ENCODE measurements around the gene KRTAP5-3. TPM values are rescaled to one million over a fixed set of nuclear protein-coding genes. Genes with fewer than 3 reads are reported as not detected.

Gene KRTAP5-3
- total RNA-seq, 1 donor from 2014 or later = not detected

GRCh38 chr11:1643146-1643690 lies 35.0 kb upstream of the KRTAP5-3 start:
- no peak for DNase-seq (ENCODE audit: low read depth in 2 of 2)

GRCh38 chr11:1642288-1643145 lies 34.3 kb upstream of the KRTAP5-3 start:
- no peak for DNase-seq (ENCODE audit: low read depth in 2 of 2)

- no peak for DNase-seq (ENCODE audit: low read depth in 2 of 2)
These were observed 32.8 kb upstream of the KRTAP5-3 start for GRCh38 chr11:1641096-1641495.

GRCh38 chr11:1640076-1640946 lies 32.0 kb upstream of the KRTAP5-3 start:
- DNase-seq (ENCODE audit: low read depth in 2 of 2) = peak; percentile 25 to 43

- DNase-seq (ENCODE audit: low read depth in 2 of 2) = no peak
These were observed 31.4 kb upstream of the KRTAP5-3 start for GRCh38 chr11:1639666-1640065.

- peak; percentile 56 to 68 for DNase-seq (ENCODE audit: low read depth in 2 of 2)
These were observed 30.9 kb upstream of the KRTAP5-3 start for GRCh38 chr11:1639102-1639620.

GRCh38 chr11:1638344-1638743 lies 30.1 kb upstream of the KRTAP5-3 start:
- DNase-seq (ENCODE audit: low read depth in 2 of 2) = no peak

GRCh38 chr11:1637628-1638027 lies 29.4 kb upstream of the KRTAP5-3 start:
- no peak for DNase-seq (ENCODE audit: low read depth in 2 of 2)

GRCh38 chr11:1636291-1636950 lies 28.2 kb upstream of the KRTAP5-3 start:
- no peak for DNase-seq (ENCODE audit: low read depth in 2 of 2)

- no peak for DNase-seq (ENCODE audit: low read depth in 2 of 2)
These were observed 25.6 kb upstream of the KRTAP5-3 start for GRCh38 chr11:1633864-1634263.

GRCh38 chr11:1632053-1632714 lies 23.9 kb upstream of the KRTAP5-3 start:
- no peak for DNase-seq (ENCODE audit: low read depth in 2 of 2)

GRCh38 chr11:1631066-1631568 lies 22.9 kb upstream of the KRTAP5-3 start:
- no peak for DNase-seq (ENCODE audit: low read depth in 2 of 2)

GRCh38 chr11:1630271-1630670 lies 22.0 kb upstream of the KRTAP5-3 start:
- DNase-seq (ENCODE audit: low read depth in 2 of 2) = no peak

- no peak for DNase-seq (ENCODE audit: low read depth in 2 of 2)
These were observed 21.3 kb upstream of the KRTAP5-3 start, which contains the start of gene KRTAP5-5 for GRCh38 chr11:1629326-1630185. Gene KRTAP5-5, plus strand, starts transcription at chr11:1629775. Its CDS starts 66 bp downstream, at chr11:1629841.

- peak; percentile 45 to 64 for DNase-seq (ENCODE audit: low read depth in 2 of 2)
These were observed 20.5 kb upstream of the KRTAP5-3 start for GRCh38 chr11:1628506-1629325.

GRCh38 chr11:1625541-1625940 lies 17.3 kb upstream of the KRTAP5-3 start:
- DNase-seq (ENCODE audit: low read depth in 2 of 2) = no peak

GRCh38 chr11:1624621-1625020 lies 16.4 kb upstream of the KRTAP5-3 start:
- no peak for DNase-seq (ENCODE audit: low read depth in 2 of 2)

- no peak for DNase-seq (ENCODE audit: low read depth in 2 of 2)
These were observed 15.5 kb upstream of the KRTAP5-3 start for GRCh38 chr11:1623716-1624115.

GRCh38 chr11:1622086-1622485 lies 13.8 kb upstream of the KRTAP5-3 start, which contains the start of gene KRTAP5-4:
Gene KRTAP5-4, minus strand, starts transcription at chr11:1622138. Its CDS starts 45 bp downstream, at chr11:1622093.
- no peak for DNase-seq (ENCODE audit: low read depth in 2 of 2)

All from lung microvascular endothelial cell (primary cell).